DOHH2 (cell line): Measurements from ENCODE around the gene ETF1.

Experiments
- CTCF ChIP-seq: fragments of 200-600 bp; sonication (generic); IDR thresholded peaks from one replicate; pipeline ENCODE4 v1.5.1; 2014; ENCODE audit warnings: antibody characterized with exemption, mild to moderate bottlenecking, low read depth, low read length; ENCODE audit not compliant: poor library complexity, severe bottlenecking
- EZH2phosphoT487 ChIP-seq: fragments of 200-600 bp; sonication (generic); IDR thresholded peaks from 2 replicates; pipeline ENCODE4 v1.6.1; 2017; ENCODE audit warnings: borderline replicate concordance, mild to moderate bottlenecking, antibody characterized with exemption, low read length, moderate library complexity, mixed read lengths

DNA sequence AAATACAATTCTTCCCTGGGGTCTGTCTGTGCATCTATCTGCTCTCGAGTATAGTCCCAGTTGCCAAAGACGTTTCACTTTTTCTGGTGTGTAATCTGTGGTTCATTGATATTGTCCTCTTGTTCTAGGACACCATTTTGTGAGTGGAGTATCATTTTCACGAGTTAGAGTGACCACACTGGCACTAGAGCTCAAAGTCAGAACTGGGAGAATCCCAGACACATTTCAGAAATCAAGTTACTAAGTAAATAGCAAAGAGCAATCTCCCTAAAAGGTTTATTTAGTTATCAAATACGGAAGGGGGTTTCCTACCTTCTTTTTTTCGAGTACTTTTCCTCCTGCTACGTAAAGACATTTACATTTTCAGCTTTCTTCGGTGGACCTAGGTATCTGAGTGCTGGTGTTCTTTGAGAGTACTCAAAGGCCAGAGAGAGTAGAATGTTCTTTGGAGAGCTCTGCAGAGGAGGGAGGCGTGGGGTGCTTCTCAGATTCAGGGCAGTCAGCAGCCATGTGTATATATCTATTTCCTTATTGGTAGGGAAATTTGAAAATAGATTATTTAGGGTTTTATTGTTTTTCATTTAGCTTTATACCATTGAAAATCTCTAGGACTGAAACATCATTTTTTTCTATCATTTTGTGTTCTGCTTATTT lies 41.1 kb upstream of the ETF1 start:
- TF ChIP-seq CTCF (no peak), EZH2phosphoT487 (no peak)
